VCaP (cell line): ENCODE results near the gene SLITRK1.

Source experiments
- H3K27ac ChIP-seq: fragments of 450-650 bp; 2 replicates; pipeline ENCODE4 v1.5.1; 2017
- TF ChIP-seq, protein P1 (sequence below): fragments of 450-650 bp; conservative IDR thresholded peaks from 2 replicates; pipeline ENCODE4 v1.5.1; 2017; ENCODE audit warnings: mild to moderate bottlenecking, moderate library complexity

SLITRK1 gene

DNA sequence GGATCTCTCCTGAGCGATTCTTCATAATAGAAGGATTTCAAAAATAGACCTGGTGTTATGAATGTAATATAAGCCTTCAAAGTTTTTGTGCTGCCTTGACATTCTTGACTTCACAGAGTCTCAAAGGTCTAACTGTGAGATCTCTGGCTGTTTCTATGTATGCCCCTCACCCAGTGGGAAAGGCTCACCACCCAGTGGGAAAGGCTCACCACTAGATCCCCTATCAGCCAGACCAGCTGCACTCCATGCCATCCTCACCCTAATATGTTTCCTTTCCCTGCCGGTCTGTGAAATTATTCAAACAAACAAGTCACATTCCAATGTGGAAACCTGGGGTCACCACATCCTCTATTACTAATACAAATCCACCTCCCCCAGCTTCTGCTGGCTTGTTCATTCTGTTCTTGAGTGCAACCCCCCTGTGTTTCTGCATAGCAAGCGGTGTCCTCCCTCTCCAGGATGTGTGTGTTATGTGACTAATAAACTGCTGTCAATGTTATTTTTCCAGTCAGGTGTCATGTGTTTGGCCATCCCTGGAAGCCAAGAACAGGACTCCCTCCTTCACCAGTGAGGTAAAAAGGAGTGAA, 13.8 kb upstream of the SLITRK1 start:
- TF ChIP-seq, protein P1, sequence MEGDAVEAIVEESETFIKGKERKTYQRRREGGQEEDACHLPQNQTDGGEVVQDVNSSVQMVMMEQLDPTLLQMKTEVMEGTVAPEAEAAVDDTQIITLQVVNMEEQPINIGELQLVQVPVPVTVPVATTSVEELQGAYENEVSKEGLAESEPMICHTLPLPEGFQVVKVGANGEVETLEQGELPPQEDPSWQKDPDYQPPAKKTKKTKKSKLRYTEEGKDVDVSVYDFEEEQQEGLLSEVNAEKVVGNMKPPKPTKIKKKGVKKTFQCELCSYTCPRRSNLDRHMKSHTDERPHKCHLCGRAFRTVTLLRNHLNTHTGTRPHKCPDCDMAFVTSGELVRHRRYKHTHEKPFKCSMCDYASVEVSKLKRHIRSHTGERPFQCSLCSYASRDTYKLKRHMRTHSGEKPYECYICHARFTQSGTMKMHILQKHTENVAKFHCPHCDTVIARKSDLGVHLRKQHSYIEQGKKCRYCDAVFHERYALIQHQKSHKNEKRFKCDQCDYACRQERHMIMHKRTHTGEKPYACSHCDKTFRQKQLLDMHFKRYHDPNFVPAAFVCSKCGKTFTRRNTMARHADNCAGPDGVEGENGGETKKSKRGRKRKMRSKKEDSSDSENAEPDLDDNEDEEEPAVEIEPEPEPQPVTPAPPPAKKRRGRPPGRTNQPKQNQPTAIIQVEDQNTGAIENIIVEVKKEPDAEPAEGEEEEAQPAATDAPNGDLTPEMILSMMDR, result no peak
- no peak overlapping the region for H3K27ac ChIP-seq

DNA sequence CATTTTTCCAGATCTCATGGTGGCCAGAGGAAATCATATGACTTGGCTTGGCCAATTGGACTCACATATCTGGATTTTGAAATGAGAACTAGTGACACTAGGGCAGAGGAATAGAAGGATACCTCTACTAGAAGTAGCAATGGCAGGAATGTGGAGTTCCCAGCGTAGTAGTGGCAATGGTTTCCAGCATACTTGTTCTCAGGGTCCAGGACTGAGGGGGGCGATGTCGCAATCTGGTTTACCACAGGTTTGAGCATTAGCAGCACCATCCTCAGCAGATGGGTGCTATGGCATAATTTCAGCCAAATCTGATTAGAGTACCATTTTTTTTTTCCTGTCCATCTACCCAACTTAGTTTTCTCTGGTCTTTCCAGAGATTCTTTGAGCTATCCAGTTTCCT, 8.1 kb upstream of the SLITRK1 start:
- H3K27ac ChIP-seq, result no peak overlapping the region
- TF ChIP-seq, protein P1, result no peak

DNA sequence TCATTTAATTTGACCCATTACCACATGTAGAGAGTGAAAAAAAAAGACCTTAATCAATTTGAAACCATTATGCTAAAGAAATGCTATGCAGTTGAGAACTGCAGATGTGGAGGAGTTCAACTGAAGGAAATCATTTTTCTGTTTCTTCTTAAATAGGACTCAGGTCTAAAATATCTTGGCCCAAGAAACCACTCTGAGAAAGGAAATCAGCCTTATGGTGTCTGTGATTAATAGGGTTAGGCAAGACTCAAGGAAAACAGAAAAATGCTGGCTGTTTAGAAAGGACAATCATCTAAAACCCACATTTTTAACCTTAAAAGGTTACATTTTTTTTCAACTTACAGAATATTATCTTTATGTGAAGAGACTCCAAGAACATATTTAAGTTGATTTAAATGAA, 1.9 kb upstream of the SLITRK1 start:
- TF ChIP-seq, protein P1, result no peak
- H3K27ac ChIP-seq, result no peak overlapping the region

DNA sequence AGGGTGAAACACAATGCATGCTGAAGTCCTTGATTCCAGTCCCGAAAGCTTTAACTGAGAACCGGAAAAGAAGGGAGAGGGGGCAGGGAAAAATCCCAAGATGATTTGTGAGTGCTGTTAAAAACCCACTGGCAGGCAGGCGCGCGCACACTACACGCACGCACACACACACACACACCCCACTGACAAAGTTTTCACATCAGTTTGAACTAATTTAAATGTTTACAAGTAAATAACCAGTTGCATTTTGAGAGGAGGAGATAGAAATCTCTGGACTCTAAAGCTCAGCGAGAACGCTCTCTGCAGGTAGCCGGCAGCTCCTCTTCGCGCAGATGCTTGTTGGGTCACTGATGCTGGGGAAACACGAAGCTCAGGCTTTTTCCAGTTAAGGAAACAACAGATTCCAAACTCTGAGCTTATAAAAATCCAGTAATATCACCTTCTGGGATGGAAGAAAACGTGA, 818 bp upstream of the SLITRK1 start:
- TF ChIP-seq, protein P1, result no peak
- H3K27ac ChIP-seq, result no peak overlapping the region

DNA sequence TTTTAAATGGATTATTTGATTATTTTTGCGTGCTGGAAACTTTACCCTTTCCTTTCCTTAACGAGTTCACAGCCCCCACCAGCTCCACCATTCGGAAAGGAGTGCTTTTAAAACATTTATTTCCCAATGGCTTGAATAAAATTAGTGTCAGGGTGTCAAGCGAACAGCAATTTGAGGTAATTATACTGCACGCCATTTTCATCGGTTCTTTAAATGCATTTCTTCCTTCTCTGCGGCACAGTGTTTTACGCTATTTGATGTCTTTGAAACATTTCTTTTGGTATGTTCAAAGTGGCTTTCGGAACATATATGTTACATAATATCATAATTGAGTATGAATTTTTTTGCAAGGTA, 309 bp upstream of the SLITRK1 start:
- H3K27ac ChIP-seq, result no peak overlapping the region
- TF ChIP-seq, protein P1, result no peak

DNA sequence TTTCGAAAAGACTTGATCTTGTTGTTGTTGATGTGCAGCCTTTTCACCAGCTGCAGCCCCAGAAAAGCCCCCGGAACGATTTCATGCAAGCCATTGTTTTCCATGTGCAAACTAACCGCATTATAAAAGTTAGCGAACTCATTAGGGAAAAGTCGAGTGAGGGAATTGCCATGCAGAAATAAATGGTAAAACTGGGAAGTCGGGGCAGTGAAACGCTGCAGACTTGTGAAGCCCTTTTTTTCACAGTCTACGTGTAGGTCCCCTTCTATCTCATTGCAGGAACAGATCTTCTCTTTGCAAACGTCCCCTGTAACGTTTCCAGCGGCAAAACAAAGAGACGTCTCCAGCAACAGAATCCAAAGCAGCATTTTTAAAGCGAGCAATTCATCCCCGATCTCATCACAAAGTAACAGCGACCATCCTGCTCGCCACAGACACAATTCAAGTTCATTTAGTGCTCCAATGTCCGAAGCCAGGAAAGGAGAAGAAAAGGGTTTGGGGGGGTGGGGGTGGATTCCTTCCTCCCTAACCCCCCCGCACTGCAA, 1.1 kb downstream of the SLITRK1 start:
- H3K27ac ChIP-seq, result no peak overlapping the region
- TF ChIP-seq, protein P1, result no peak

DNA sequence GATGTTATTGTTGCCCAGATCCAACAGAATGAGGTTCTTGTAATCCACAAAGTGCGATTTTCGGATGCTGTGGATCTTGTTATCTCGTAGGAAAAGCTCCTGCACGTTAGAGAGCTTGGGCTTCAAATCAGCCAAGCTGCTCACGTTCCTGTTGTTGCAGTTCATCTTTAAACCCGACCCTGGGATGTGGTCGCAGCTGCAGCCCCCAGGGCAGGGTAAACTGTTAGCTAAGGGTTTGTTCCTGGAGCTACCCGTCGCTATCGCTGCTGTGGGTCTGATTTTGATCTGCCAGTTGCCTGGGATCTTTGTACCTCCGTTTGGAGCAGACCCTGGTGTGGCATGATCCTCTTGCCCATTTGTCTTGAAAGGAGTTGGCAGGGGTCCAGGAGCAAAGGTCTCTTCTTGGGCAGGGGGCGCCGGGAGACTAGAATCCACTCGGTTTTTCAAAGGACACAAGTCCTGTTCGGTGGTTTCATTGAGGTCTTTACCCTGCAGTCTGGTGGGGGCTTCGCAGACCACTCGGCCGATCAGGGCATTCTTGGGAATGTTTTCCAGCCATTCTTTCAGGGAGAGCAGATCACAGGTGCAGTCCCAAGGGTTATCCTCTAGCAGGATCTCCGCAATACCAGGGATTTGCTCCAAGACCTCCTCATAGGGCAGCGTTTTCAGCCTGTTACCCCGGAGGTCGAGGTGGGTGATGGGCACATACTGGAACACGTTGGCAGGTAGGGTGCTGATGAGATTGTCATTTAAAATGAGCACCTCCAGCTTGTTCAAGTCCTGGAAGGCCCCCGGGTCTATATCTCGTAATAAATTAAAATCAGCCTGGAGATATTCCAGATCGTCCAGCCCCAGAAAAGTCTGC, 1.8 kb downstream of the SLITRK1 start:
- no peak overlapping the region for H3K27ac ChIP-seq
- TF ChIP-seq, protein P1, result no peak
